ENCODE results near the gene PLD1.

DNA sequence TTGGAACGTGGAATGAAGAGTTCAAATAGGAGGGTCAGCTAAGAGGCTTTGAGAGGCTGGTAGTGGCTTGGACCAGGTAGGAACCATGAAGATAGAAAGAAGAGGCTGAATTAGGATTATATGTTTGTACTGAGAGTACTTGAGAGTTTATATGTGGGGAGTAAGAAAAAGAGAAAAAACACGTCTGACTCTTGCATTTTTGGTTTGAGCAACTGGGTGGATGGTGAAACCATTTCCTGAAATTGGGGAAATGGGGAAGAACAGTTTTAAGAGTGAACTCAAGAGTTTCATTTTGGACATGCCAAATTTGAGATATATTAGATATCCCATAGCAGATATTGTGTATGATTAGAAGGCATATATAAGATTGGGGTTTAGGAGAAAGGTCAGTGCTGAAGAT, 257.2 kb downstream of the PLD1 start:
- TF ChIP-seq POLR2AphosphoS5 (IDR thresholded peaks at IDR 0.05; ENCODE audit: low read depth, low read length) (no peak), SIN3A (IDR thresholded peaks at IDR 0.05; ENCODE audit: borderline replicate concordance, insufficient read depth, low read length) (no peak), FOXP2 (optimal IDR thresholded peaks at IDR 0.05; ENCODE audit: borderline replicate concordance, extremely low read depth, extremely low read length, insufficient read depth) (no peak), TAF1 (IDR thresholded peaks at IDR 0.05; ENCODE audit: borderline replicate concordance, insufficient read depth, low read length) (no peak)
- TF ChIP-seq, protein P1, sequence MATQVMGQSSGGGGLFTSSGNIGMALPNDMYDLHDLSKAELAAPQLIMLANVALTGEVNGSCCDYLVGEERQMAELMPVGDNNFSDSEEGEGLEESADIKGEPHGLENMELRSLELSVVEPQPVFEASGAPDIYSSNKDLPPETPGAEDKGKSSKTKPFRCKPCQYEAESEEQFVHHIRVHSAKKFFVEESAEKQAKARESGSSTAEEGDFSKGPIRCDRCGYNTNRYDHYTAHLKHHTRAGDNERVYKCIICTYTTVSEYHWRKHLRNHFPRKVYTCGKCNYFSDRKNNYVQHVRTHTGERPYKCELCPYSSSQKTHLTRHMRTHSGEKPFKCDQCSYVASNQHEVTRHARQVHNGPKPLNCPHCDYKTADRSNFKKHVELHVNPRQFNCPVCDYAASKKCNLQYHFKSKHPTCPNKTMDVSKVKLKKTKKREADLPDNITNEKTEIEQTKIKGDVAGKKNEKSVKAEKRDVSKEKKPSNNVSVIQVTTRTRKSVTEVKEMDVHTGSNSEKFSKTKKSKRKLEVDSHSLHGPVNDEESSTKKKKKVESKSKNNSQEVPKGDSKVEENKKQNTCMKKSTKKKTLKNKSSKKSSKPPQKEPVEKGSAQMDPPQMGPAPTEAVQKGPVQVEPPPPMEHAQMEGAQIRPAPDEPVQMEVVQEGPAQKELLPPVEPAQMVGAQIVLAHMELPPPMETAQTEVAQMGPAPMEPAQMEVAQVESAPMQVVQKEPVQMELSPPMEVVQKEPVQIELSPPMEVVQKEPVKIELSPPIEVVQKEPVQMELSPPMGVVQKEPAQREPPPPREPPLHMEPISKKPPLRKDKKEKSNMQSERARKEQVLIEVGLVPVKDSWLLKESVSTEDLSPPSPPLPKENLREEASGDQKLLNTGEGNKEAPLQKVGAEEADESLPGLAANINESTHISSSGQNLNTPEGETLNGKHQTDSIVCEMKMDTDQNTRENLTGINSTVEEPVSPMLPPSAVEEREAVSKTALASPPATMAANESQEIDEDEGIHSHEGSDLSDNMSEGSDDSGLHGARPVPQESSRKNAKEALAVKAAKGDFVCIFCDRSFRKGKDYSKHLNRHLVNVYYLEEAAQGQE (IDR thresholded peaks at IDR 0.05; ENCODE audit: insufficient read depth in 1 of 2, low read depth in 2 of 2, low read length in 2 of 2), result no peak
